ENCODE measurements around the gene PDZRN3.

- TF ChIP-seq CTCF (conservative IDR thresholded peaks at IDR 0.05; ENCODE audit: low read depth, low read length): no peak
- TF ChIP-seq EZH2 (IDR thresholded peaks at IDR 0.05; ENCODE audit: borderline replicate concordance, low read depth, low read length, poor library complexity, severe bottlenecking): no peak
These were observed 221.3 kb downstream of the PDZRN3 start for GRCh38 chr3:73403444-73403843.

Measured in A673 (cell line).